ENCODE measurements around the gene LAYN.

DNA sequence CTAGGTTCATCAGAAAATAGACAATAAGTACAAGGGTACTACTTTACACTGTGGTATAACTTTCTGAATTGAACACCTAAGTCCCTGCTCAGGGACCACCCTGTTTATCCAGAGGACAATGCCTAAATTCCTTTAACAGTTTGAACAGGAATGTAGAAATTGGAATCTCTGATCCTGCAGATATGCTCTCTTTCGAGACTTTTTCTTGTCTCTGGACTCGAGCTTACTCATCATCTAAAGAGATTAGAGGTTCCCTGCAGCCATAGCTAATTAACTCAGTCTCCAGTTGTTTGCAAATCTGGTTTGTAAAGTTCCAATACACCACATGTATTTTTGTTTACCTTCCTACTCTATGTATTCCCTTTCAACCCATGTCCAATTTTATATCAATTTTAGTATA is 24.9 kb upstream of the LAYN start:
- TF ChIP-seq POLR2A (IDR thresholded peaks at IDR 0.05) = no peak
- TF ChIP-seq, protein P1, sequence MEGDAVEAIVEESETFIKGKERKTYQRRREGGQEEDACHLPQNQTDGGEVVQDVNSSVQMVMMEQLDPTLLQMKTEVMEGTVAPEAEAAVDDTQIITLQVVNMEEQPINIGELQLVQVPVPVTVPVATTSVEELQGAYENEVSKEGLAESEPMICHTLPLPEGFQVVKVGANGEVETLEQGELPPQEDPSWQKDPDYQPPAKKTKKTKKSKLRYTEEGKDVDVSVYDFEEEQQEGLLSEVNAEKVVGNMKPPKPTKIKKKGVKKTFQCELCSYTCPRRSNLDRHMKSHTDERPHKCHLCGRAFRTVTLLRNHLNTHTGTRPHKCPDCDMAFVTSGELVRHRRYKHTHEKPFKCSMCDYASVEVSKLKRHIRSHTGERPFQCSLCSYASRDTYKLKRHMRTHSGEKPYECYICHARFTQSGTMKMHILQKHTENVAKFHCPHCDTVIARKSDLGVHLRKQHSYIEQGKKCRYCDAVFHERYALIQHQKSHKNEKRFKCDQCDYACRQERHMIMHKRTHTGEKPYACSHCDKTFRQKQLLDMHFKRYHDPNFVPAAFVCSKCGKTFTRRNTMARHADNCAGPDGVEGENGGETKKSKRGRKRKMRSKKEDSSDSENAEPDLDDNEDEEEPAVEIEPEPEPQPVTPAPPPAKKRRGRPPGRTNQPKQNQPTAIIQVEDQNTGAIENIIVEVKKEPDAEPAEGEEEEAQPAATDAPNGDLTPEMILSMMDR (IDR thresholded peaks at IDR 0.05) = no peak
